ENCODE measurements around the gene PARP9.

- no peak for TF ChIP-seq ZNF274 (IDR thresholded peaks at IDR 0.05; ENCODE audit: low read depth, low read length)
- TF ChIP-seq YY1 (IDR thresholded peaks at IDR 0.05; ENCODE audit: insufficient read depth, insufficient read length): no peak
- no peak for TF ChIP-seq SUZ12 (IDR thresholded peaks at IDR 0.05; ENCODE audit: extremely low read depth, insufficient read depth, insufficient read length)
Measured at GRCh38 chr3:122609798-122610559, 45.9 kb upstream of the PARP9 start.

Data from NT2/D1 (cell line).